ENCODE measurements around the gene LTBP3. TPM values are rescaled to one million over a fixed set of nuclear protein-coding genes. Genes with fewer than 3 reads are reported as not detected.
A peak's percentile ranks its signal among the peaks of the same experiment; 100 is the strongest.

The LTBP3 gene
- total and polyA plus RNA-seq, 9 of the 15 experiments (the other 6 are each of a cell fraction or from before 2014, with no cell fraction given) = 0.06 to 20.5 (median 4.8) TPM

DNA sequence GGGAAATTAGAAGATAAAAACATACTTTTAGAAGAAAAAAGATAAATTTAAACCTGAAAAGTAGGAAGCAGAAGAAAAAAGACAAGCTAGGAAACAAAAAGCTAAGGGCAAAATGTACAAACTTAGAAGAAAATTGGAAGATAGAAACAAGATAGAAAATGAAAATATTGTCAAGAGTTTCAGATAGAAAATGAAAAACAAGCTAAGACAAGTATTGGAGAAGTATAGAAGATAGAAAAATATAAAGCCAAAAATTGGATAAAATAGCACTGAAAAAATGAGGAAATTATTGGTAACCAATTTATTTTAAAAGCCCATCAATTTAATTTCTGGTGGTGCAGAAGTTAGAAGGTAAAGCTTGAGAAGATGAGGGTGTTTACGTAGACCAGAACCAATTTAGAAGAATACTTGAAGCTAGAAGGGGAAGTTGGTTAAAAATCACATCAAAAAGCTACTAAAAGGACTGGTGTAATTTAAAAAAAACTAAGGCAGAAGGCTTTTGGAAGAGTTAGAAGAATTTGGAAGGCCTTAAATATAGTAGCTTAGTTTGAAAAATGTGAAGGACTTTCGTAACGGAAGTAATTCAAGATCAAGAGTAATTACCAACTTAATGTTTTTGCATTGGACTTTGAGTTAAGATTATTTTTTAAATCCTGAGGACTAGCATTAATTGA lies 58.3 kb downstream of the LTBP3 start (continued):
- TF ChIP-seq, protein P1, sequence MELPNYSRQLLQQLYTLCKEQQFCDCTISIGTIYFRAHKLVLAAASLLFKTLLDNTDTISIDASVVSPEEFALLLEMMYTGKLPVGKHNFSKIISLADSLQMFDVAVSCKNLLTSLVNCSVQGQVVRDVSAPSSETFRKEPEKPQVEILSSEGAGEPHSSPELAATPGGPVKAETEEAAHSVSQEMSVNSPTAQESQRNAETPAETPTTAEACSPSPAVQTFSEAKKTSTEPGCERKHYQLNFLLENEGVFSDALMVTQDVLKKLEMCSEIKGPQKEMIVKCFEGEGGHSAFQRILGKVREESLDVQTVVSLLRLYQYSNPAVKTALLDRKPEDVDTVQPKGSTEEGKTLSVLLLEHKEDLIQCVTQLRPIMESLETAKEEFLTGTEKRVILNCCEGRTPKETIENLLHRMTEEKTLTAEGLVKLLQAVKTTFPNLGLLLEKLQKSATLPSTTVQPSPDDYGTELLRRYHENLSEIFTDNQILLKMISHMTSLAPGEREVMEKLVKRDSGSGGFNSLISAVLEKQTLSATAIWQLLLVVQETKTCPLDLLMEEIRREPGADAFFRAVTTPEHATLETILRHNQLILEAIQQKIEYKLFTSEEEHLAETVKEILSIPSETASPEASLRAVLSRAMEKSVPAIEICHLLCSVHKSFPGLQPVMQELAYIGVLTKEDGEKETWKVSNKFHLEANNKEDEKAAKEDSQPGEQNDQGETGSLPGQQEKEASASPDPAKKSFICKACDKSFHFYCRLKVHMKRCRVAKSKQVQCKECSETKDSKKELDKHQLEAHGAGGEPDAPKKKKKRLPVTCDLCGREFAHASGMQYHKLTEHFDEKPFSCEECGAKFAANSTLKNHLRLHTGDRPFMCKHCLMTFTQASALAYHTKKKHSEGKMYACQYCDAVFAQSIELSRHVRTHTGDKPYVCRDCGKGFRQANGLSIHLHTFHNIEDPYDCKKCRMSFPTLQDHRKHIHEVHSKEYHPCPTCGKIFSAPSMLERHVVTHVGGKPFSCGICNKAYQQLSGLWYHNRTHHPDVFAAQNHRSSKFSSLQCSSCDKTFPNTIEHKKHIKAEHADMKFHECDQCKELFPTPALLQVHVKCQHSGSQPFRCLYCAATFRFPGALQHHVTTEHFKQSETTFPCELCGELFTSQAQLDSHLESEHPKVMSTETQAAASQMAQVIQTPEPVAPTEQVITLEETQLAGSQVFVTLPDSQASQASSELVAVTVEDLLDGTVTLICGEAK (IDR thresholded peaks at IDR 0.05) = no peak
- TF ChIP-seq, protein P1 (CRISPR knock-in tag; IDR thresholded peaks at IDR 0.05) = 0 out of 2 replicates have a peak, but pooled peaks have one; percentile 3
- TF ChIP-seq, protein P2, sequence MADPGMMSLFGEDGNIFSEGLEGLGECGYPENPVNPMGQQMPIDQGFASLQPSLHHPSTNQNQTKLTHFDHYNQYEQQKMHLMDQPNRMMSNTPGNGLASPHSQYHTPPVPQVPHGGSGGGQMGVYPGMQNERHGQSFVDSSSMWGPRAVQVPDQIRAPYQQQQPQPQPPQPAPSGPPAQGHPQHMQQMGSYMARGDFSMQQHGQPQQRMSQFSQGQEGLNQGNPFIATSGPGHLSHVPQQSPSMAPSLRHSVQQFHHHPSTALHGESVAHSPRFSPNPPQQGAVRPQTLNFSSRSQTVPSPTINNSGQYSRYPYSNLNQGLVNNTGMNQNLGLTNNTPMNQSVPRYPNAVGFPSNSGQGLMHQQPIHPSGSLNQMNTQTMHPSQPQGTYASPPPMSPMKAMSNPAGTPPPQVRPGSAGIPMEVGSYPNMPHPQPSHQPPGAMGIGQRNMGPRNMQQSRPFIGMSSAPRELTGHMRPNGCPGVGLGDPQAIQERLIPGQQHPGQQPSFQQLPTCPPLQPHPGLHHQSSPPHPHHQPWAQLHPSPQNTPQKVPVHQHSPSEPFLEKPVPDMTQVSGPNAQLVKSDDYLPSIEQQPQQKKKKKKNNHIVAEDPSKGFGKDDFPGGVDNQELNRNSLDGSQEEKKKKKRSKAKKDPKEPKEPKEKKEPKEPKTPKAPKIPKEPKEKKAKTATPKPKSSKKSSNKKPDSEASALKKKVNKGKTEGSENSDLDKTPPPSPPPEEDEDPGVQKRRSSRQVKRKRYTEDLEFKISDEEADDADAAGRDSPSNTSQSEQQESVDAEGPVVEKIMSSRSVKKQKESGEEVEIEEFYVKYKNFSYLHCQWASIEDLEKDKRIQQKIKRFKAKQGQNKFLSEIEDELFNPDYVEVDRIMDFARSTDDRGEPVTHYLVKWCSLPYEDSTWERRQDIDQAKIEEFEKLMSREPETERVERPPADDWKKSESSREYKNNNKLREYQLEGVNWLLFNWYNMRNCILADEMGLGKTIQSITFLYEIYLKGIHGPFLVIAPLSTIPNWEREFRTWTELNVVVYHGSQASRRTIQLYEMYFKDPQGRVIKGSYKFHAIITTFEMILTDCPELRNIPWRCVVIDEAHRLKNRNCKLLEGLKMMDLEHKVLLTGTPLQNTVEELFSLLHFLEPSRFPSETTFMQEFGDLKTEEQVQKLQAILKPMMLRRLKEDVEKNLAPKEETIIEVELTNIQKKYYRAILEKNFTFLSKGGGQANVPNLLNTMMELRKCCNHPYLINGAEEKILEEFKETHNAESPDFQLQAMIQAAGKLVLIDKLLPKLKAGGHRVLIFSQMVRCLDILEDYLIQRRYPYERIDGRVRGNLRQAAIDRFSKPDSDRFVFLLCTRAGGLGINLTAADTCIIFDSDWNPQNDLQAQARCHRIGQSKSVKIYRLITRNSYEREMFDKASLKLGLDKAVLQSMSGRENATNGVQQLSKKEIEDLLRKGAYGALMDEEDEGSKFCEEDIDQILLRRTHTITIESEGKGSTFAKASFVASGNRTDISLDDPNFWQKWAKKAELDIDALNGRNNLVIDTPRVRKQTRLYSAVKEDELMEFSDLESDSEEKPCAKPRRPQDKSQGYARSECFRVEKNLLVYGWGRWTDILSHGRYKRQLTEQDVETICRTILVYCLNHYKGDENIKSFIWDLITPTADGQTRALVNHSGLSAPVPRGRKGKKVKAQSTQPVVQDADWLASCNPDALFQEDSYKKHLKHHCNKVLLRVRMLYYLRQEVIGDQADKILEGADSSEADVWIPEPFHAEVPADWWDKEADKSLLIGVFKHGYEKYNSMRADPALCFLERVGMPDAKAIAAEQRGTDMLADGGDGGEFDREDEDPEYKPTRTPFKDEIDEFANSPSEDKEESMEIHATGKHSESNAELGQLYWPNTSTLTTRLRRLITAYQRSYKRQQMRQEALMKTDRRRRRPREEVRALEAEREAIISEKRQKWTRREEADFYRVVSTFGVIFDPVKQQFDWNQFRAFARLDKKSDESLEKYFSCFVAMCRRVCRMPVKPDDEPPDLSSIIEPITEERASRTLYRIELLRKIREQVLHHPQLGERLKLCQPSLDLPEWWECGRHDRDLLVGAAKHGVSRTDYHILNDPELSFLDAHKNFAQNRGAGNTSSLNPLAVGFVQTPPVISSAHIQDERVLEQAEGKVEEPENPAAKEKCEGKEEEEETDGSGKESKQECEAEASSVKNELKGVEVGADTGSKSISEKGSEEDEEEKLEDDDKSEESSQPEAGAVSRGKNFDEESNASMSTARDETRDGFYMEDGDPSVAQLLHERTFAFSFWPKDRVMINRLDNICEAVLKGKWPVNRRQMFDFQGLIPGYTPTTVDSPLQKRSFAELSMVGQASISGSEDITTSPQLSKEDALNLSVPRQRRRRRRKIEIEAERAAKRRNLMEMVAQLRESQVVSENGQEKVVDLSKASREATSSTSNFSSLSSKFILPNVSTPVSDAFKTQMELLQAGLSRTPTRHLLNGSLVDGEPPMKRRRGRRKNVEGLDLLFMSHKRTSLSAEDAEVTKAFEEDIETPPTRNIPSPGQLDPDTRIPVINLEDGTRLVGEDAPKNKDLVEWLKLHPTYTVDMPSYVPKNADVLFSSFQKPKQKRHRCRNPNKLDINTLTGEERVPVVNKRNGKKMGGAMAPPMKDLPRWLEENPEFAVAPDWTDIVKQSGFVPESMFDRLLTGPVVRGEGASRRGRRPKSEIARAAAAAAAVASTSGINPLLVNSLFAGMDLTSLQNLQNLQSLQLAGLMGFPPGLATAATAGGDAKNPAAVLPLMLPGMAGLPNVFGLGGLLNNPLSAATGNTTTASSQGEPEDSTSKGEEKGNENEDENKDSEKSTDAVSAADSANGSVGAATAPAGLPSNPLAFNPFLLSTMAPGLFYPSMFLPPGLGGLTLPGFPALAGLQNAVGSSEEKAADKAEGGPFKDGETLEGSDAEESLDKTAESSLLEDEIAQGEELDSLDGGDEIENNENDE (IDR thresholded peaks at IDR 0.05; ENCODE audit: low read depth, low read length) = no peak
- no peak for TF ChIP-seq GATAD2A (IDR thresholded peaks at IDR 0.05)
- no peak for TF ChIP-seq ZNF184 (CRISPR knock-in tag; IDR thresholded peaks at IDR 0.05)
- no peak for TF ChIP-seq ARHGAP35 (IDR thresholded peaks at IDR 0.05; ENCODE audit: partially characterized antibody)
- TF ChIP-seq BHLHE40 (IDR thresholded peaks at IDR 0.05; ENCODE audit: low read length) = no peak
